Mesenchymal stem cell (in vitro differentiated cells and primary cell): ENCODE measurements around the gene NCF4.

Source experiments
- DNase-seq: peaks from one replicate; pipeline ENCODE4 v3.0.0-alpha.2; 2013
- H2AFZ ChIP-seq: one replicate; pipeline ENCODE4 v1.6.1; 2013; ENCODE audit warnings: low read depth, mild to moderate bottlenecking, control low read depth, inconsistent platforms, low read length, moderate library complexity
- H2AK5ac ChIP-seq: 2 replicates; pipeline ENCODE4 v1.6.1; 2013; ENCODE audit warnings: low read length, moderate library complexity, mild to moderate bottlenecking, inconsistent platforms; ENCODE audit not compliant: severe bottlenecking
- H2BK120ac ChIP-seq: one replicate; pipeline ENCODE4 v1.6.1; 2013; ENCODE audit warnings: low read depth, mild to moderate bottlenecking, inconsistent platforms, low read length, moderate library complexity
- H2BK12ac ChIP-seq, 2 experiments: one replicate each; pipeline ENCODE4 v1.6.1; 2013; ENCODE audit warnings: inconsistent platforms in 2 of 2, low read length in 2 of 2, mild to moderate bottlenecking in 2 of 2, moderate library complexity in 2 of 2, control low read depth in 1 of 2
- H2BK15ac ChIP-seq: one replicate; pipeline ENCODE4 v1.6.1; 2013; ENCODE audit warnings: mild to moderate bottlenecking, low read depth, inconsistent platforms; ENCODE audit not compliant: poor library complexity, severe bottlenecking
- H2BK5ac ChIP-seq: 2 replicates; pipeline ENCODE4 v1.6.1; 2013; ENCODE audit warnings: low read depth, mild to moderate bottlenecking, low read length, control low read depth, inconsistent platforms; ENCODE audit not compliant: poor library complexity, severe bottlenecking
- H3K14ac ChIP-seq, 2 experiments: one replicate each; pipeline ENCODE4 v1.6.1; 2013; ENCODE audit warnings: inconsistent platforms in 2 of 2, low read length in 2 of 2, control low read depth in 1 of 2, mild to moderate bottlenecking in 1 of 2, moderate library complexity in 1 of 2
- H3K18ac ChIP-seq, 2 experiments: one replicate each; pipeline ENCODE4 v1.6.1; 2013; ENCODE audit warnings: inconsistent platforms in 2 of 2, low read length in 2 of 2, control low read depth in 1 of 2, low read depth in 1 of 2, mild to moderate bottlenecking in 1 of 2
- H3K23ac ChIP-seq, 2 experiments: one replicate each; pipeline ENCODE4 v1.6.1; 2013; ENCODE audit warnings: inconsistent platforms in 2 of 2, low read length in 2 of 2, mild to moderate bottlenecking in 2 of 2, moderate library complexity in 2 of 2, control low read depth in 1 of 2
- H3K27ac ChIP-seq: 2 replicates; pipeline ENCODE4 v1.5.1; 2013; ENCODE audit warnings: mild to moderate bottlenecking, moderate library complexity, low read length, control low read depth, inconsistent platforms; ENCODE audit not compliant: poor library complexity, severe bottlenecking
- H3K27me3 ChIP-seq, 2 experiments: 2 replicates each; pipeline versions ENCODE4 v1.6.1 to v1.7.0; 2013; ENCODE audit warnings: low read length in 2 of 2, mild to moderate bottlenecking in 2 of 2, moderate library complexity in 2 of 2, control low read depth in 1 of 2, inconsistent platforms in 1 of 2; ENCODE audit not compliant: control insufficient read depth in 1 of 2, insufficient read depth in 1 of 2
- H3K36me3 ChIP-seq, 2 experiments: 2 replicates each; pipeline versions ENCODE4 v1.6.1 to v1.7.0; 2013; ENCODE audit warnings: low read length in 2 of 2, control low read depth in 1 of 2, inconsistent platforms in 1 of 2, low read depth in 1 of 2, mild to moderate bottlenecking in 1 of 2; ENCODE audit not compliant: insufficient read depth in 2 of 2, control insufficient read depth in 1 of 2
- H3K4ac ChIP-seq, 2 experiments: one replicate each; pipeline ENCODE4 v1.6.1; 2013; ENCODE audit warnings: inconsistent platforms in 2 of 2, low read length in 2 of 2, mild to moderate bottlenecking in 2 of 2, moderate library complexity in 2 of 2, control low read depth in 1 of 2, low read depth in 1 of 2
- H3K4me1 ChIP-seq: 2 replicates; pipeline ENCODE4 v1.6.1; 2013; ENCODE audit warnings: low read depth, low read length, control low read depth; ENCODE audit not compliant: control insufficient read depth, insufficient read depth
- H3K4me2 ChIP-seq: 2 replicates; pipeline ENCODE4 v1.6.1; 2013; ENCODE audit warnings: low read length, mild to moderate bottlenecking, inconsistent platforms; ENCODE audit not compliant: poor library complexity, severe bottlenecking
- H3K4me3 ChIP-seq, 2 experiments: 2 replicates each; pipeline versions ENCODE4 v1.5.1 to v1.7.0; 2013; ENCODE audit warnings: low read length in 2 of 2, mild to moderate bottlenecking in 2 of 2, control low read depth in 1 of 2, low read depth in 1 of 2; ENCODE audit not compliant: insufficient read depth in 1 of 2
- H3K79me1 ChIP-seq: replicated peaks from 2 replicates; pipeline ENCODE4 v1.6.1; 2013; ENCODE audit warnings: mild to moderate bottlenecking, control low read depth, low read length, inconsistent platforms; ENCODE audit not compliant: poor library complexity, severe bottlenecking
- H3K9ac ChIP-seq: 2 replicates; pipeline ENCODE4 v1.7.0; 2013; ENCODE audit warnings: mild to moderate bottlenecking, low read length, moderate library complexity
- H3K9me3 ChIP-seq: 2 replicates; pipeline ENCODE4 v1.7.0; 2013; ENCODE audit warnings: mild to moderate bottlenecking, low read length; ENCODE audit not compliant: control insufficient read depth
- H4K8ac ChIP-seq: one replicate; pipeline ENCODE4 v1.6.1; 2013; ENCODE audit warnings: inconsistent platforms, mild to moderate bottlenecking, low read length, moderate library complexity
- H4K91ac ChIP-seq: one replicate; pipeline ENCODE4 v1.6.1; 2013; ENCODE audit warnings: mild to moderate bottlenecking, low read length, inconsistent platforms
- WGBS: methylation state at CpG from one replicate; pipeline ENCODE4 v1.1.7; 2013; ENCODE audit warnings: mixed read lengths; 5-methylcytosine and 5-hydroxymethylcytosine counted together

Gene NCF4

DNA sequence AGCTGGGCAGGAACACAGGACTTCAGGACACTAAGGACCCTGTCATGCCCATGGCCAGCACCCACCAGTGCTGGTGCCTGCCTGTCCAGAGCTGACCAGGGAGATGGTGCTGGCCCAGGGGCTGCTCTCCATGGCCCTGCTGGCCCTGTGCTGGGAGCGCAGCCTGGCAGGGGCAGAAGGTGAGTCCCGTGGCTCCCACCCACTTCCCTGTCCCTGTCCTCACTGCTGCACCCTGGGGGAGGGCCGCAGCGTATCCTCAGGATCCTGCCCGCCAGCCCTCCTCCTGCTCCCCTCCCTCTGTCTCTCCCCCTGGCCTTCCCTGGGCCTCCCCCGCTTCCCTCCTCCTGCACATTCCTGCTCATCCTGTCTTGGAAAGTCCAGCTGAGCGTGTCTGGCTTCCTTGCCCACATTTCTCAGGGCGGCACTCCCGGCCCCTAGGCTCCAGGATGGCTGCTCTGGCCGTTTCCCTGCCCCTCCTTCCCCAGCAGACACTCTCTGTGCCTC lies 61.4 kb downstream of the NCF4 start:
- Histone ChIP-seq H2AFZ (no peak overlapping the region), H3K9me3 (peaks cover 7% of the 10 kb centered on the region), H4K91ac (no peak overlapping the region), H3K4ac (no peak overlapping the region), H4K8ac (no peak overlapping the region), H3K79me1 (no peaks in the 10 kb centered on the region), H3K36me3 (no peaks in the 10 kb centered on the region), H2BK15ac (no peak overlapping the region), H2AK5ac (no peak overlapping the region), H3K9ac (no peak overlapping the region), H3K4me1 (peaks cover 6% of the 10 kb centered on the region), H3K18ac (no peak overlapping the region), H3K23ac (no peak overlapping the region), H3K27ac (no peak overlapping the region), H2BK12ac (no peak overlapping the region), H2BK120ac (no peak overlapping the region), H3K4me2 (no peak overlapping the region), H3K27me3 (peaks cover 44 to 70% of the 10 kb centered on the region in 2 experiments), H2BK5ac (no peak overlapping the region), H3K4me3 (no peak overlapping the region), H3K14ac (peak overlapping the region in 1 of 2 experiments; percentile 30)
- no peak for DNase-seq
- WGBS, result 36% methylated on average over 10 of the region's 10 CpGs

- H3K4me3 ChIP-seq, result no peak overlapping the region
- no peak overlapping the region for H2BK15ac ChIP-seq
- no peak overlapping the region for H3K4me2 ChIP-seq
- peaks cover 49 to 71% of the 10 kb centered on the region in 2 experiments for H3K27me3 ChIP-seq
- no peaks in the 10 kb centered on the region for H3K79me1 ChIP-seq
- no peak overlapping the region for H3K27ac ChIP-seq
- peaks cover 7% of the 10 kb centered on the region for H3K9me3 ChIP-seq
- no peak overlapping the region for H3K18ac ChIP-seq
- DNase-seq, result no peak
- no peak overlapping the region for H3K23ac ChIP-seq
- H3K4ac ChIP-seq, result no peak overlapping the region
- no peak overlapping the region for H3K14ac ChIP-seq
- no peak overlapping the region for H4K8ac ChIP-seq
- H3K9ac ChIP-seq, result no peak overlapping the region
- no peak overlapping the region for H4K91ac ChIP-seq
- peaks cover 6% of the 10 kb centered on the region for H3K4me1 ChIP-seq
- H2AK5ac ChIP-seq, result no peak overlapping the region
- no peak overlapping the region for H2BK5ac ChIP-seq
- no peaks in the 10 kb centered on the region for H3K36me3 ChIP-seq
- 68% methylated on average over 7 of the region's 7 CpGs for WGBS
- no peak overlapping the region for H2BK12ac ChIP-seq
- no peak overlapping the region for H2BK120ac ChIP-seq
- H2AFZ ChIP-seq, result no peak overlapping the region
These were observed 61.9 kb downstream of the NCF4 start for GRCh38 chr22:36922711-36923110.

- Histone ChIP-seq H3K4ac (no peak overlapping the region), H4K8ac (no peak overlapping the region), H2AFZ (no peak overlapping the region), H3K9ac (no peak overlapping the region), H3K9me3 (peaks cover 7% of the 10 kb centered on the region), H3K36me3 (no peaks in the 10 kb centered on the region), H2BK120ac (no peak overlapping the region), H3K14ac (no peak overlapping the region), H3K4me3 (no peak overlapping the region), H2BK12ac (no peak overlapping the region), H3K27ac (no peak overlapping the region), H3K79me1 (no peaks in the 10 kb centered on the region), H2AK5ac (no peak overlapping the region), H2BK15ac (no peak overlapping the region), H2BK5ac (no peak overlapping the region), H4K91ac (no peak overlapping the region), H3K4me1 (peaks cover 6% of the 10 kb centered on the region), H3K23ac (no peak overlapping the region), H3K27me3 (peaks cover 55 to 77% of the 10 kb centered on the region in 2 experiments), H3K4me2 (no peak overlapping the region), H3K18ac (no peak overlapping the region)
- WGBS, result 91% methylated on average over 15 of the region's 21 CpGs
- no peak for DNase-seq
These were observed 62.5 kb downstream of the NCF4 start for GRCh38 chr22:36923131-36923788.

DNA sequence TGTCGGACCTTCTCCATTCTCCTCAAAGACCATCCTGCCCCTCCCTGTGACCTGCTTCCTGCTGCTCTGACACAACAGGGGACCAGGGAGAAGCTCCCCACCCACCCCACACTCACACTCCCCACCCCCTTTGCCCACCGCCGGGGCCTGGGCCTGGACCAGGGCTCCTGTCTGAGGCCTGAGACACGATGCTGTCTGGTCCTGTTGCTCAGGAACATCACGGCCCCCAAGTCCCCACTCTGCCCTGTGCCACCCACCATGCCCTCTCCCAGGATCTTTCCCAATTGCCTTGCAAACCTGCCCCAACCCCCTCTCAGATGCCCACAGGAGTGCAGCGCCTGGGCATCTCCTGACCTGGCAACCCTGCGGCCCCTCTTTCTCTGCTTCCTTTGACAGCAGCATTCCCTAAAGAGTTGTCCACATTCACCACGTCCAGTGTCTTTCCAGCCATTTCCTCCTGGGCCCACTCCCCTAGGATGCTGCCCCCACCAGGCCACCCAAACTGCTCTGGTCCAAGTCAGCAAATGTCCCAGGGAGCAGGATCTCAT lies 63.4 kb downstream of the NCF4 start:
- Histone ChIP-seq H2AFZ (no peak overlapping the region), H3K79me1 (no peaks in the 10 kb centered on the region), H3K14ac (no peak overlapping the region), H4K8ac (no peak overlapping the region), H2BK5ac (no peak overlapping the region), H3K9ac (no peak overlapping the region), H4K91ac (no peak overlapping the region), H2BK15ac (no peak overlapping the region), H2BK120ac (no peak overlapping the region), H3K4me1 (peaks cover 6% of the 10 kb centered on the region), H3K4me2 (no peak overlapping the region), H3K23ac (no peak overlapping the region), H3K36me3 (no peaks in the 10 kb centered on the region), H3K4me3 (no peak overlapping the region), H3K9me3 (no peaks in the 10 kb centered on the region), H3K27me3 (peaks cover 64 to 78% of the 10 kb centered on the region in 2 experiments), H2BK12ac (no peak overlapping the region), H3K18ac (no peak overlapping the region), H3K27ac (no peak overlapping the region), H3K4ac (no peak overlapping the region), H2AK5ac (no peak overlapping the region)
- 75% methylated on average over 8 of the region's 8 CpGs for WGBS
- no peak for DNase-seq
